HL-60 (cell line): Measurements from ENCODE around the gene FBXO24.
A peak's percentile ranks its signal among the peaks of the same experiment; 100 is the strongest.

ENCODE experiments used
- DNase-seq, 2 experiments: peaks; one replicate each; pipeline ENCODE4 v3.0.0-alpha.2; 2010 to 2020; ENCODE audit warnings: low read depth in 1 of 2, low spot score in 1 of 2
- H3K27ac ChIP-seq: fragments of 250-450 bp; sonication (Bioruptor Pico); replicated peaks from 2 replicates; pipeline ENCODE4 v1.5.1; 2020; ENCODE audit warnings: mild to moderate bottlenecking, moderate library complexity
- H3K27me3 ChIP-seq: fragments of 250-450 bp; sonication (Bioruptor Pico); 2 replicates; pipeline ENCODE4 v1.5.1; 2021; ENCODE audit warnings: mild to moderate bottlenecking, moderate library complexity; ENCODE audit not compliant: insufficient read depth, poor library complexity, severe bottlenecking
- H3K4me3 ChIP-seq: replicated peaks from 2 replicates; pipeline ENCODE4 v1.5.1; 2011; ENCODE audit warnings: mild to moderate bottlenecking, control low read depth, low read length; ENCODE audit not compliant: insufficient read depth
- CTCF ChIP-seq: IDR thresholded peaks from one replicate; pipeline ENCODE4 v1.5.1; 2011; ENCODE audit warnings: low read length, control low read depth, inconsistent platforms; ENCODE audit not compliant: insufficient read depth
- GABPA ChIP-seq: IDR thresholded peaks from 2 replicates; pipeline ENCODE4 v1.6.1; 2012; ENCODE audit warnings: low read depth
- POLR2AphosphoS5 ChIP-seq: IDR thresholded peaks from 2 replicates; pipeline ENCODE4 v1.6.1; 2012; ENCODE audit warnings: low read depth
- REST ChIP-seq: IDR thresholded peaks from 2 replicates; pipeline ENCODE4 v1.6.1; 2012; ENCODE audit warnings: low read depth; ENCODE audit not compliant: insufficient replicate concordance
- SPI1 ChIP-seq: IDR thresholded peaks from 2 replicates; pipeline ENCODE4 v1.6.1; 2012; ENCODE audit warnings: low read depth, mild to moderate bottlenecking, borderline replicate concordance

Gene FBXO24

GRCh38 chr7:100611983-100612729 is 26.0 kb downstream of the FBXO24 start, which contains the start of gene MOSPD3:
TSS of gene MOSPD3 (plus strand) at chr7:100612540. CDS start at chr7:100612792, 252 bp downstream.
- Histone ChIP-seq H3K27ac (peak within 1 kb of the TSS; percentile 93), H3K27me3 (no peaks in the 10 kb centered on the region), H3K4me3 (peak within 1 kb of the TSS; percentile 83)
- DNase-seq = peak; percentile 98 to 99
- TF ChIP-seq REST (peak; percentile 25), POLR2AphosphoS5 (peak; percentile 86), CTCF (no peak), SPI1 (no peak), GABPA (peak; percentile 36)

GRCh38 chr7:100612730-100613390 is 26.7 kb downstream of the FBXO24 start:
- Histone ChIP-seq H3K4me3 (peak overlapping the region; percentile 83), H3K27me3 (no peaks in the 10 kb centered on the region), H3K27ac (peak overlapping the region; percentile 93)
- DNase-seq = no peak
- TF ChIP-seq REST (no peak), POLR2AphosphoS5 (no peak), GABPA (no peak), CTCF (no peak)

- 0 out of 2 replicates have a peak overlapping the region, but pooled peaks have one; percentile 29 for H3K27ac ChIP-seq
- peak overlapping the region; percentile 83 for H3K4me3 ChIP-seq
- TF ChIP-seq SPI1 (0 out of 2 replicates have a peak, but pooled peaks have one; percentile 15), REST (no peak), POLR2AphosphoS5 (no peak)
- peak; percentile 63 to 75 for DNase-seq
- H3K27me3 ChIP-seq = no peaks in the 10 kb centered on the region
These were observed 27.5 kb downstream of the FBXO24 start for GRCh38 chr7:100613412-100614175.
